Coronary artery (tissue), 2 donors: Measurements from ENCODE around the gene SLC35F3.

Source experiments
- DNase-seq: peaks from one replicate; pipeline ENCODE4 v3.0.0-alpha.2; 2017; ENCODE audit warnings: low spot score
- H3K27ac ChIP-seq, 2 donors: fragments of 200-600 bp; sonication (generic); one replicate each; pipeline ENCODE4 v1.5.1; 2016 to 2019
- H3K4me3 ChIP-seq: fragments of 200-600 bp; sonication (generic); 2 replicates; pipeline ENCODE4 v1.5.1; 2016; ENCODE audit warnings: mild to moderate bottlenecking, moderate library complexity
- CTCF ChIP-seq: fragments of 200-600 bp; sonication (generic); IDR thresholded peaks from one replicate; pipeline ENCODE4 v1.5.1; 2019; ENCODE audit warnings: antibody characterized with exemption

The SLC35F3 gene

GRCh38 chr1:234286206-234286605 is 381.7 kb downstream of the SLC35F3 start:
- TF ChIP-seq CTCF, result no peak
- no peak overlapping the region for H3K4me3 ChIP-seq
- H3K27ac ChIP-seq, result no peak overlapping the region
- DNase-seq, result no peak

- H3K4me3 ChIP-seq, result no peak overlapping the region
- no peak for DNase-seq
- no peak for TF ChIP-seq CTCF
- H3K27ac ChIP-seq, result no peak overlapping the region
Observed at GRCh38 chr1:234288946-234289345, 384.5 kb downstream of the SLC35F3 start.

GRCh38 chr1:234289538-234290305 is 385.2 kb downstream of the SLC35F3 start:
- no peak for TF ChIP-seq CTCF
- no peak overlapping the region for H3K27ac ChIP-seq
- no peak overlapping the region for H3K4me3 ChIP-seq
- DNase-seq, result no peak

- DNase-seq, result no peak
- H3K27ac ChIP-seq, result no peak overlapping the region
- H3K4me3 ChIP-seq, result no peak overlapping the region
- no peak for TF ChIP-seq CTCF
Observed at GRCh38 chr1:234292011-234292410, 387.5 kb downstream of the SLC35F3 start.

GRCh38 chr1:234292548-234292947 is 388.1 kb downstream of the SLC35F3 start:
- DNase-seq, result no peak
- no peak for TF ChIP-seq CTCF
- Histone ChIP-seq H3K4me3 (no peak overlapping the region), H3K27ac (no peak overlapping the region)

GRCh38 chr1:234294109-234294817 is 389.8 kb downstream of the SLC35F3 start:
- DNase-seq, result no peak
- H3K4me3 ChIP-seq, result no peak overlapping the region
- H3K27ac ChIP-seq, result no peak overlapping the region
- no peak for TF ChIP-seq CTCF

- no peak for TF ChIP-seq CTCF
- H3K4me3 ChIP-seq, result no peak overlapping the region
- no peak overlapping the region for H3K27ac ChIP-seq
- DNase-seq, result no peak
Observed at GRCh38 chr1:234295068-234295467, 390.6 kb downstream of the SLC35F3 start.
